Measurements from ENCODE around the gene TBL1X.

The TBL1X gene

DNA sequence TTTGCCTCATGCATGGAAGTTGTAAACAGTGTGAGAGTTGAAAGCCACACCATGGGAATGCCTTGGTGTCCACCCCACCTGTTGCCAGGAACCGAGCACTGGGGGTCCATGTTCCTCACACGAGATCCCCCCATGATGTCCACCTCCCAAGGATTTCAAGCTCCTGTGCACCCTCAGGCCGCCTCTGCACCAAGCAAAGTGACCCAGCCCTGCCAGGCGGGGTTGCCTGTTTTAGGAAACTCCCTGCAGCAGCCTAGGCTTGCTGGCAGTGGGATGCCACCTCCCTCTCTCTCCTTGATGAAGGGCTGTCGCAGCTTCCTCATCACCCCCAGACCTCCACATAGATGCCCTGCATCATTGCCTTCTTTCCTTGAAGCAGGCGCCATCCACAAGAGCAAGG is 218.0 kb downstream of the TBL1X start:
- TF ChIP-seq, protein P1, sequence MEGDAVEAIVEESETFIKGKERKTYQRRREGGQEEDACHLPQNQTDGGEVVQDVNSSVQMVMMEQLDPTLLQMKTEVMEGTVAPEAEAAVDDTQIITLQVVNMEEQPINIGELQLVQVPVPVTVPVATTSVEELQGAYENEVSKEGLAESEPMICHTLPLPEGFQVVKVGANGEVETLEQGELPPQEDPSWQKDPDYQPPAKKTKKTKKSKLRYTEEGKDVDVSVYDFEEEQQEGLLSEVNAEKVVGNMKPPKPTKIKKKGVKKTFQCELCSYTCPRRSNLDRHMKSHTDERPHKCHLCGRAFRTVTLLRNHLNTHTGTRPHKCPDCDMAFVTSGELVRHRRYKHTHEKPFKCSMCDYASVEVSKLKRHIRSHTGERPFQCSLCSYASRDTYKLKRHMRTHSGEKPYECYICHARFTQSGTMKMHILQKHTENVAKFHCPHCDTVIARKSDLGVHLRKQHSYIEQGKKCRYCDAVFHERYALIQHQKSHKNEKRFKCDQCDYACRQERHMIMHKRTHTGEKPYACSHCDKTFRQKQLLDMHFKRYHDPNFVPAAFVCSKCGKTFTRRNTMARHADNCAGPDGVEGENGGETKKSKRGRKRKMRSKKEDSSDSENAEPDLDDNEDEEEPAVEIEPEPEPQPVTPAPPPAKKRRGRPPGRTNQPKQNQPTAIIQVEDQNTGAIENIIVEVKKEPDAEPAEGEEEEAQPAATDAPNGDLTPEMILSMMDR (IDR thresholded peaks at IDR 0.05; ENCODE audit: low read depth, low read length, missing control alignments) = no peak
- no peak for DNase-seq (ENCODE audit: low read depth)
- H3K4me3 ChIP-seq (ENCODE audit: low read depth, low read length) = no peak overlapping the region

DNA sequence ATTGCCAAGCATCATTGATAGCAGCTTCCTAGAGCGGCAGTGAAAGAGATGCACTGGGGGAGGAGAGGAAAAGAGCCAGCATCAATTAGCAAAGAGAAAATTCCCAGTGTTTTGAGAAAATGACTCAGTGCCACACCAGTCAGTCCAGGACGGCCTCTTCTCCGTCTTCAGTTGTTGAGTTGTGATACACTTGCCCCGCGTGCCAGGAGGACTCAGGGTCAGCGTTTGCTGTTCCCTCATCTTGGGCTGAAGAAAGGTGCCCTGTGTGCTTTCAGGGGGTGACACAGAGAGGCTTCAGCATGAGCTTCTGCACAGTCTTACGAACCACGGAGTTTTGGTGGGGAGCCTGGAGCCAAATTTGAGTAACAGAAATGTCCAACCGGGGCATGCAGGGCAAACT is 218.5 kb downstream of the TBL1X start:
- TF ChIP-seq, protein P1 (IDR thresholded peaks at IDR 0.05; ENCODE audit: low read depth, low read length, missing control alignments) = no peak
- no peak for DNase-seq (ENCODE audit: low read depth)
- no peak overlapping the region for H3K4me3 ChIP-seq (ENCODE audit: low read depth, low read length)

DNA sequence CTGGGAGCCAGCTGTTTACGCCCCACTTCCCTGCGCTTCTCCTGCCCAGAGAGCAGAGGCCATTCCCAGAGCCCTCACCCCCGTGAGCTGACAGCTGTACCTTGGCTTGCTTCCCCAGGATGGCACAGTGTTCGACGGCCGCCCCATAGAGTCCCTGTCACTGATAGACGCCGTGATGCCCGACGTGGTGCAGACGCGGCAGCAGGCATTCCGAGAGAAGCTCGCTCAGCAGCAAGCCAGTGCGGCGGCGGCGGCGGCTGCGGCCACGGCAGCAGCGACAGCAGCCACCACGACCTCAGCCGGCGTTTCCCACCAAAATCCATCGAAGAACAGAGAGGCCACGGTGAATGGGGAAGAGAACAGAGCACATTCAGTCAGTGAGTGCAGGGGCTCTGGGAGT is 223.0 kb downstream of the TBL1X start:
- no peak overlapping the region for H3K4me3 ChIP-seq (ENCODE audit: low read depth, low read length)
- TF ChIP-seq, protein P1 (IDR thresholded peaks at IDR 0.05; ENCODE audit: low read depth, low read length, missing control alignments) = no peak
- DNase-seq (ENCODE audit: low read depth) = no peak

DNA sequence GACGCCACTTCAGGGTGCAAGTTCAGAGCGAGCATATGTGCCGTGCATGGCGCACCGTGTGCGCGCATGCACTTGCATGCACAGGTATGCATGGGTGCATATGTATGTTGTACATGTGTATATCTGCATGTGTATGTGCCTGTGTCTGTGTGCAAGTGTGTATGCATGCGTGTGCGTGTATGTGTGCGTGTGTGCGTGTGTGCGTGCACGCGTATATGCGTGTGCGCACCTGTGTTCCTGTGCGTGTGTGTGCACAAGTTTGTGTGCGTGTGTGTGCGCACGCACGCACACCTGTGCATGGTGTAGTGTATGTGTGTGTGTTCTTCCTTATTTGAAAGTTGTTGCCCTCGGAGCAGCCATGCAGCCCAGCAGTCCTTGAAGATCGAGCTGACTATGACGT is 224.0 kb downstream of the TBL1X start:
- TF ChIP-seq, protein P1 (IDR thresholded peaks at IDR 0.05; ENCODE audit: low read depth, low read length, missing control alignments) = no peak

DNA sequence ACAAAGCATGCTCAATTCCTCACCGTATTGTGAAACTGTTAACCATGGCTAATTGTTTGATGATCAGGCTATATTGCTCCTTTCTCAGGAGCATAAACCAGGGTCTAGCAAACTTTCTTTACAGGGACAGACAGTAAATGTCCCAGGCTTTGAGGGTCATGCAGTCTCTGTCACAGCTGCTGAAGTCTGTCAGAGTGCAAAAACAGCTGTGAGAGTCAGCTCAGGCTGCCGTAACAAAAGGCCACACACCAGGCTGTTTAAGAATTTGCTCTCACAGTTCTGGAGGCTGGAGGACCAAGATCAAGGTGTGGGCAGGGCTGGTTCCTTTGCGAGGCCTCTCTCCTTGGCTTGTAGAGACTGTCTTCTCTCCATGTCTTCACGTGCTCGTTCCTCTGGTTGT is 225.2 kb downstream of the TBL1X start:
- DNase-seq (ENCODE audit: low read depth) = no peak
- no peak overlapping the region for H3K4me3 ChIP-seq (ENCODE audit: low read depth, low read length)
- TF ChIP-seq, protein P1 (IDR thresholded peaks at IDR 0.05; ENCODE audit: low read depth, low read length, missing control alignments) = no peak

More for the DNA sequence above, 224.0 kb downstream of the TBL1X start:
- no peak overlapping the region for H3K4me3 ChIP-seq (ENCODE audit: low read depth, low read length)
- no peak for DNase-seq (ENCODE audit: low read depth)

DNA sequence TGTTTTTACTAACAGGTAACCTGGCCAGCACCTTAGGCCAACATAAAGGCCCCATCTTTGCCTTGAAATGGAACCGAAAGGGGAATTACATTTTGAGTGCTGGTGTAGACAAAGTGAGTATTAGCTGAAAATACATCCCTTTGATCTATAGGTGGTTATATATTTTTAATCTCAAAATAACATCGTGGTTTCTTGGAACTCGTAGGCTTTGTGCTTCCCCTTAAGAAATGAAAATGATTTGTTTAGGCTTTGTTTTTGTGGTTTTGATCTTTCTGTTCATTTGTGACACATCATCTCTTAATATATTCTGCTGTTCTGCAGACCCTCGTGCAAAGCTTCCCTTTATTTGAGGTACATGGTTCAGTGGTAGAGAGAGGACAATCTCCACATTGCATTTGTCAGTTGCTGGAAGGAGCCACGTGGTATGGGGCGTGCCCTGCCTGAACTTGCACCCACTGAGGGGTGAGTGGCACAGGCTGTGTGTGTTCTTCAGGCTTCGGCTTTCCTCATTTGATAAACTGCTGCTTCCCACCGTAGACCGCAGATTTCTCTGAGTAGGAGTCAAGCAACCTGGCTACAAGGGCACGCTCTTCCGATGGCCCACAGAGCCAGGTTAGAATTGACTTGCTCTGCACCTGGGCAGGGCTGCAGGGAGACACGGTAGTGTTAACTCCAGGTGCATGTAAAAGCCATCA is 228.6 kb downstream of the TBL1X start:
- DNase-seq (ENCODE audit: low read depth) = no peak
- TF ChIP-seq, protein P1 (IDR thresholded peaks at IDR 0.05; ENCODE audit: low read depth, low read length, missing control alignments) = no peak
- H3K4me3 ChIP-seq (ENCODE audit: low read depth, low read length) = no peak overlapping the region

DNA sequence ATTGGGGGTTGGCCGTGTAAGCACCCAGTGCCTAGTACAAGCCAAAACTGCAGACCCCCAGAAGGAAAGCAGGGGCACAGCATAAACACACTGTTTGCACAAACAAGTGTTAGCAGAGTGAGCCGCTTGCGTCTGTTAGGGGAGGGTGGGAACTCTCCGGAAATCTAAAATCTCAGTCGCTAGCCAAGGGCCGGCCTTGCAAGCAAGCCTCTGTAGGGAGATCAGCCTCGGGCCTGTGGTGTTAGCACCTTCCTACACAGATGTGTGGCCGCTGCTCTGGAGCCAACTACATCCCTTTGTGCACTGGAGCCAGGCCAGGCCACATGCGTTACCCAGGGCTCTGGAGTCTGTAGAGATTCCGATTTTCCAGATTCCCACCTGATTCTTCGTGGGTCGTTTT is 233.7 kb downstream of the TBL1X start:
- no peak for DNase-seq (ENCODE audit: low read depth)
- TF ChIP-seq, protein P1 (IDR thresholded peaks at IDR 0.05; ENCODE audit: low read depth, low read length, missing control alignments) = no peak
- H3K4me3 ChIP-seq (ENCODE audit: low read depth, low read length) = no peak overlapping the region

Measured in GM12864 (cell line).